NCI-H2171 treated with DMSO at 0.1 percent for 48 hours (cell line): ENCODE data around the gene INTS4.
"Not testable (repeated sequence)": the region's sequence is repeated elsewhere in the genome, so short reads cannot be mapped to it uniquely, and the experiment has no call there.

Experiments
- DNase-seq: peaks from one replicate; lab custom pipeline; 2025; lab: John Stamatoyannopoulos, UW

The INTS4 gene

GRCh38 chr11:77994434-77995362, at the start of gene INTS4:
Gene INTS4 (minus strand): TSS chr11:77994668. CDS start chr11:77994643, 25 bp downstream.
- DNase-seq = peak; percentile 100

- DNase-seq = no peak
Measured at GRCh38 chr11:78041843-78042440, 47.5 kb upstream of the INTS4 start.

- not testable (repeated sequence) for DNase-seq
Measured at GRCh38 chr11:78041380-78041719, 46.9 kb upstream of the INTS4 start.

GRCh38 chr11:78040691-78041379, 46.4 kb upstream of the INTS4 start:
- no peak for DNase-seq

- DNase-seq = peak; percentile 51
Measured at GRCh38 chr11:78039919-78040671, 45.6 kb upstream of the INTS4 start.

- DNase-seq = peak; percentile 42
Measured at GRCh38 chr11:78039391-78039918, 45.0 kb upstream of the INTS4 start.

- no peak for DNase-seq
Measured at GRCh38 chr11:78038697-78039313, 44.3 kb upstream of the INTS4 start.

- no peak for DNase-seq
Measured at GRCh38 chr11:78037825-78038620, 43.6 kb upstream of the INTS4 start.

GRCh38 chr11:78037056-78037455, 42.6 kb upstream of the INTS4 start:
- no peak for DNase-seq

GRCh38 chr11:78036313-78036712, 41.8 kb upstream of the INTS4 start:
- no peak for DNase-seq

- no peak for DNase-seq
Measured at GRCh38 chr11:78034623-78035022, 40.2 kb upstream of the INTS4 start.

- DNase-seq = no peak
Measured at GRCh38 chr11:78033040-78033439, 38.6 kb upstream of the INTS4 start.

- peak; percentile 71 for DNase-seq
Measured at GRCh38 chr11:78032090-78032489, 37.6 kb upstream of the INTS4 start.

- no peak for DNase-seq
Measured at GRCh38 chr11:78031629-78032028, 37.2 kb upstream of the INTS4 start.

- DNase-seq = peak; percentile 100
Measured at GRCh38 chr11:78030429-78031325, 36.2 kb upstream of the INTS4 start.

- DNase-seq = not testable (repeated sequence)
Measured at GRCh38 chr11:78028423-78028822, 34.0 kb upstream of the INTS4 start.

- no peak for DNase-seq
Measured at GRCh38 chr11:78027759-78028158, 33.3 kb upstream of the INTS4 start.

GRCh38 chr11:78025378-78025777, 30.9 kb upstream of the INTS4 start:
- no peak for DNase-seq

GRCh38 chr11:78023426-78023825, 29.0 kb upstream of the INTS4 start:
- DNase-seq = no peak
